GM18507 (cell line): Measurements from ENCODE around the gene MCF2L2.
A peak's percentile ranks its signal among the peaks of the same experiment; 100 is the strongest.
"Not testable (repeated sequence)": the region's sequence is repeated elsewhere in the genome, so short reads cannot be mapped to it uniquely, and the experiment has no call there.

Source experiments
- DNase-seq: peaks from one replicate; pipeline ENCODE4 v3.0.0; 2011; ENCODE audit warnings: low read depth; ENCODE audit not compliant: insufficient read length; ENCODE audit errors: extremely low spot score
- FAIRE-seq: peaks from 2 replicates; lab custom pipeline; 2011; peaks lifted over from hg19 to GRCh38; lab: Jason Lieb, UNC

The MCF2L2 gene

DNA sequence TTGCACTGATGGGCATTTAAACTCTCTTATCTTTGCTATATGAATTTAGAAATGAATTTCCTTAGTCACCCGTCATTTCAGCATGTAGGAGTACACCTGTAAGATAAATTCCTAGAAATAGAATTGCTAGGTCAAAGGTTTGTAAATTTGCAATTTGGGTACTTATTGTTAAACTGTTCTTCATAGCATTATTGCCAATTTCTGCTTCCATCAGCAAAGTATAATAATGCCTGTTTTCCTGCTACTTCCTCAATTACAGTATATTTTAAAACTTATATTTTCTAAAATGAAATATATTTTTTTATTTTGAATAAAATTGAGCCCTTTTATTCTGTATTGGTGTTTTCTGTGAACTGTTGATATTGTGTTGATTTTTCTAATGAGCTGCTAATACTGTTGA is 16.3 kb upstream of the MCF2L2 start:
- DNase-seq (no peak), FAIRE-seq (no peak)

DNA sequence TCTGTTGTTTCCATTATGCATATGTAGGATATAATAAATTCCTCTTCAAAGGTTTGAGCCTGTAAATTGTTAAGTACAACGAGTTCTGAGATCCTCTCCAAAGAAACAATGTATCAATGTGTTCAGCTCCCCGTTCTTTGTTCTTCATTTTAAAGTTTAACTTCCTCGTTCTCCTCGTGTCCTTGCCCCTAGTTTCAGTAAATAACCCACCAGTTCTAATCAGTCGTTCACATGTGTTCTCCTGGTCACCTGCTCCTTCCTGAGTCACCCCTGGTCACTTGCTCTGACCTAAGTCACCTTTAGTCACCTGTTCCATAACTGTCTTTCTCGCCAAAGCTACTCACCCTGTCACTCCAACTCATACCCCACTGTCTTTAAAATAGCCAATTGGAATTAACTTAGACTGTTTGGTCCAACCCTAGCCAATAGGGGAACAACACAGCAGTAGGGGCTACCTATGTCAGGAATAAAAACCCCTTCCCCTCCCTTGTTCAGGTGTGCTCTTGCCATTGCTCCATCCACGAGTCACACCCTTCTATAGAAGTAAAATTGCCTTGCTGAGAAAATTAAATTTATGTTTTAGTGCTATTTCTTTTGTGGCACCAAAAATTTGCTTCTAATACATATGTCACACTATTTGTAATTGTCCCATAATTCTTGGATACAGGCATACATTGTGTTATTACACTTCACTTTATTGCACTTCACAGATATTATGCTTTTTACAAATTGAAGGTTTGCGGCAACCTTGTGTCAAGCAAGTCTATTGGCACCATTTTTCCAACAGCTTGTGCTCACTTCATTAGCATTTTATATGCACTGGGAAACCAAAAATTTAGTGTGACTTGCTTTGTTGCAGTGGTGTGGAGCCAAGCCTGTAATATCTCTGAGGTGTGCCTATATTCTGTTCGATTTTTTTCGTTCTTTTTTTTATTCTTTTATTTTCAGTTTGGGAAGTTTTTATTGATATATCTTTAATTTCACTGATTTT is 15.3 kb upstream of the MCF2L2 start:
- DNase-seq, result no peak
- no peak for FAIRE-seq

DNA sequence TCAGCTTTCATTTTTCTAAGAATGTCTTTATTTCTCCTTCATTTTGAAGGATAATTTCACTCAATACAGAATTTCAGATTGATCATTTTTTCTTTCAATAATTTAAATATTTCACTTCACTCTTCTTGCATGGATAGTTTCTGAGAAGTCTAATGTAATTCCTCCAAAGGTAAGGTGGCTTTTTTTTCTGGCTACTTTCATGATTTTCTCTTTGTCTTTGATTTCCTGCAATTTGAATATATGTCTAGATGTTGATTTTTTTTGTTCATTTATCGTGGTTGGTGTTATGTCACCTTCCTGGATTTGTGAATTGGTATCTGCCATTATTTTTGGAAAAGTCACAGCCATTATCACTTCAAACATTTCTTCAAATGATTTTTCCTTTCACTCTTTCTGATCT is 14.6 kb upstream of the MCF2L2 start:
- FAIRE-seq (no peak), DNase-seq (no peak)

DNA sequence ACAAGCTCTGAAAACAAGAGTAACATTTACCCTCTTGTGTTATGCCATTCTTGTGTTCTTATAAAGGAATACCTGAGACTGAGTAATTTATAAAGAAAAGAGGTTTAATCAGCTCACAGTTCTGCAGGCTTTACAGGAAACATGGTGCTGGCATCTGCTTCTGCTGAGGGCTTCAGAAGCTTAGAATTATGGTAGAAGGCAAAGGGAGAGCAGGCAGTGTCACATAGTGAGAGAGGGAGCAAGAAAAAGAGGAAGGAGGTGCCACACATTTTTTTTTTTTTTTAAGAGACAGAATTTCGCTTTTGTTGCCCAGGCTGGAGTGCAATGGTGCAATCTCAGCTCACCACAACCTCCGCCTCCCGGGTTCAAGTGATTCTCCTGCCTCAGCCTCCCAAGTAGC is 12.1 kb upstream of the MCF2L2 start:
- not testable (repeated sequence) for FAIRE-seq, DNase-seq

DNA sequence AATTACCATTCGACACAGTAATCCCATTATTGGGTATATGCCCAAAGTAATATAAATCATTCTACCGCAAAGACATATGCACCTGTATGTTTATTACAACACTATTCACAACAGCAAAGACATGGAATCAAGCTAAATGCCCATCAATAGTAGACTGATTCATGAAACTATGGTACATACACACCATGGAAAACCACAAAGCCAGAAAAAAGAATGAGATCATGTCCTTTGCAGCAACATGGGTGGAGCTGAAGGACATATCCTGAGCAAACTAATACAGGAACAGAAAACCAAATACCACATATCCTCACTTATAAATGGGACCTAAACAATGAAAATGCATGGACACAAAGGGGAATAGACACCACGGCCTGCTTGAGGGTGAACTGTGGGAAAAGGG is 11.1 kb upstream of the MCF2L2 start:
- DNase-seq, result no peak
- no peak for FAIRE-seq

DNA sequence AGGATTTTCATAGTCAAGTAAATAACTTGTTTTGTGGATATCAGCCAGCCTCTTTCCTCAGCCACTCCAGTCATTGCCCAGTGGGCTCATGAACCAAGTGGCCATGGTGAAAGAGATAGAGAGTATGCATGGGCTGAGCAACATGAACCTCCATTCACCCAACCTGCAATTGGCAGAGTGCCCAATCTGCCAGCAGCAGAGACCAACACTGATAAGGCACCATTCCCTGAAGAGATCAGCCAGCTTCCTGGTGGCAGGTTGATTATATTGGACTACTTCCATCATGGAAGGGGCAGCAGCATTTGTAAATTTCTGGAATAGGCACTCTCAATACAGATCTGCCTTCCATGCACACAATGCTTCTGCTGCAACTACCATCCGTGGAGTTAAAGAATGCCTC is 10.3 kb upstream of the MCF2L2 start:
- FAIRE-seq (no peak), DNase-seq (no peak)

DNA sequence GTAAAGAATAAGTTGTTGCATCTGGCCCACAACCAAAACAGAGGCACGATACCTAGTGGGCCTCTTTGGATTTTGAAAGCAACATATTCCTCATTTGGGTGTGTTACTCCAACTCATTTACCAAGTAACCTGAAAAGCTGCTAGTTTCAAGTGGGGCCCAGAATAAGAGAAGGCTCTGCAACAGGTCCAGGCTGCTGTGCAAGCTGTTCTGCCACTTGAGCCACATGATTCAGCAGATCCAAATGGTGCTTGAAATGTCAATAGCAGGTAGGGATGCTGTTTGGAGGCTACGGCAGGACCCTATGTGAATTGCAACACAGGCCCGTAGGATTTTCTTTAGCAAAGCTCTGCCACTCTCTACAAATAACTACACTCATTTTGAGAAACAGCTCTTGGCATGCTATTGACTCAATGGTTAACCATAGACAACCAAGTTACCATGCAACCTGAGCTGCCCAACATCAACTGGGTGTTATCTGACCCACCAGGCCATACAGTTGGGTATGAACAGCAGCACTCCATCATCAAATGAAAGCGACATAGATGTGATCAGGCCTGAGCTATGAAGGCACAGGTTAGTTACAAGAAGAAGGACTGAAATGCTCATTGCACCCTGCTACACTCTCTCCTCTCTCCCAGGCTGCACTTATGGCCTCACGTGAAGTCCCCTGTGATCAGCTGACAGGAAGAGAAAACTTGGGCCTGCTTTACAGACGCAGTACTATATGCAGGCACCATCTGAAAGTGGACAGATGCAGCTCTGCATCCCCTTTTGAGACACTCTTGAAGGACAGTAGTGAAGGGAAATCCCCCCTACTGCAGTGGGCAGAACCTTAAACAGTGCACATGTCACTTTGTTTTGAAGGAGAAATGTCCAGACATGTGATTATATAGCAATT is 9.5 kb upstream of the MCF2L2 start:
- FAIRE-seq (no peak), DNase-seq (no peak)

DNA sequence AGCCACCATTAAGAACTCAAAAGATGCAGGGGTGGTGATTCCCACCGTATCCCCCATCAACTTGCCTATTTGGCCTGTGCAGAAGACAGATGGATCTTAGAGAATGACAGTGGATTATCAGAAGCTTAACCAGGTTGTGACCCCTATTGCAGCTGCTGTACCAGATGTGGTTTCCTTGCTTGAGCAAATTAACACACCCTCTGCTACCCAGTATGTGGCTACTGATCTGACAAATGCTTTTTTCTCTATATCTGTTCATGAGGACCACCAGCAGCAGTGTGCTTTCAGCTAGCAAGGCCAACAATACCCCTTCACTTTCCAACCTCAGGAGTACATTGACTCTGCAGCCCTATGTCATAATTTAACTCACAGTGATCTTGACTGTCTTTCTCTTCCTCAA is 8.6 kb upstream of the MCF2L2 start:
- DNase-seq, result no peak
- no peak for FAIRE-seq

DNA sequence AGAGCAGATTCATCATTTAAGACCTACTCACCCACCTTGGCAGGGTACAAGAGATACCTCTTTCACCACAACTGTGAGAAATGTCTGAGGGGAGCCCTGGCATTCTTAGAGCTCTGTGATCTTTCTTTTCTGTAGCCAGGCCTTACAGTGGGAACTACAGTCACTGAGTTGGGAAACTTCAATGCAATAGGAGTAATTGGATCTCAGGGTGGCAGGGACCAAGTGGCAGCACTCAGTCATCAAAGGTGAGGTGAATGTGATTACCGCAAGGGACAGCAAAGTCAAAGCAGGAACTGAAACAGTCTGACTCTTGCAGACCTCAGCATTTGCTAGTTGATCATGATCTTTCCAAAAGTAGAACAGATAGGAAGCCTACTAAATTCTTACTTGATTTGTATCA is 7.2 kb upstream of the MCF2L2 start:
- peak; percentile 12 for DNase-seq
- peak; percentile 41 for FAIRE-seq

DNA sequence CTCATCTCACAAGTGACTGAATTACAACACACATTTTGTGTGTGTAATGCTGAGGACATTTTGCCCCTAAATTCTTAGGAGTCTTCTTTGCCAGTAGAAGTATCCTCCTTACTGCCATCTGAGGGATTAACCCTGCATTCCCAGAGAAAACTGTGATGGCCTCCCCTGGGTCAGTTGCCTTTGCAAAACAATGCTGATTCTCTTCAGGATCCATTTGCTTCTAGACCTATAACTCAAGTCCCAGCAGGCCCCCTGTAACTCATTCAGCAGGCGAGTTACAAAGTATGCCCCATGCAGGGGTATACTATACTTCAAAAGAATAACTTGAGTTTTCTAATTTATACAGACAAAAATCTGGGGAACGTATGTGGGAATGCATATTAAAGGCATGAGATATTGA is 6.6 kb upstream of the MCF2L2 start:
- FAIRE-seq (no peak), DNase-seq (no peak)

DNA sequence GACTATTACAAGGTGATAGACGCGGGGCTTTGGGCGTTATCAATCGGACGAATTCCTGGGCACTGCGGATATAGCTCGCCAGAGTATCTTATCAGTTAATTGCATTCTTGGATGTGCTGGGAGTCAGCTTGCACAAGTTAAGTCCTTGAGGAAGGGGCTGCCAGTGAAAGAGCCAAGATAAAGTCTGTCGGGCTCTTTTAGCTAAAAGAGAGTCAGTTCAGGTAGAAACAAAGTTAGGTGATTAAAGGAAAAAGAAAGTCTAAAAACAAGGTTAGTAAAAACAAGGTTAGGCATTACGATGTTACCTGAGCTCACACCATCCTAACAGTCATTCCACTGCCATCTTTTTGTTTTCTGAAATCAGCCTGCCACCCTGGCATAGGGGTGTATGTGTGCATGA is 6.1 kb upstream of the MCF2L2 start:
- FAIRE-seq (no peak), DNase-seq (no peak)

DNA sequence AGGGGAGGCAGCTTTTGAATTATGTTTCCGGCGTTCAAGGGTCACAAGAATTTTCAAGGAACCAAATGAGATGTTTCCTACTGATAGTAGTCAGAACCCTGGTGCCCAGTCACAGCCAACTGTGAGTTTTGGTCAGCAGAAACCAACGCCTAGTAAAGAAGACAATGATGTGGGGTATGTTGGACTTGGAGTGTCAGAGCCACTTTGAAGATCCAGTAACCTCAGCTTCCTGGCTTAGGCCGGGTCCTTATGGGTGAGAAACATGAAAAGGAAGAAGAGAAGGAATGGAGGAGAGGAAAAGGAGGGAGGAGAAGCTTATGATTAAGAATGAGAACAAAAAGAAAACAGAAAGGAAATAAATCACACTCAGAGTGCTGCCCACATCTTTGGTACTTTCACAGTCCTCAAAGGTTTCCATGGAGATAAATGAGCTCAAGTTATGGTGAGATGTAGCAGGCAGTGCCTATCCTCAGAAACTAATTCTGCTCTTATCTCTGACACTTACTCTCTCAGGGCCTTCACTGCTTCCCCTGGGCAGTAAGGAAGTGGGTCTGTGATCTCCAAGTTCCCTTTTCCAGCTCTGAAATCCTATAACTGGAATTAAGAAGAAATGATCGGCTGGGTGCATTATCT is 2.0 kb upstream of the MCF2L2 start:
- no peak for DNase-seq
- FAIRE-seq, result no peak

DNA sequence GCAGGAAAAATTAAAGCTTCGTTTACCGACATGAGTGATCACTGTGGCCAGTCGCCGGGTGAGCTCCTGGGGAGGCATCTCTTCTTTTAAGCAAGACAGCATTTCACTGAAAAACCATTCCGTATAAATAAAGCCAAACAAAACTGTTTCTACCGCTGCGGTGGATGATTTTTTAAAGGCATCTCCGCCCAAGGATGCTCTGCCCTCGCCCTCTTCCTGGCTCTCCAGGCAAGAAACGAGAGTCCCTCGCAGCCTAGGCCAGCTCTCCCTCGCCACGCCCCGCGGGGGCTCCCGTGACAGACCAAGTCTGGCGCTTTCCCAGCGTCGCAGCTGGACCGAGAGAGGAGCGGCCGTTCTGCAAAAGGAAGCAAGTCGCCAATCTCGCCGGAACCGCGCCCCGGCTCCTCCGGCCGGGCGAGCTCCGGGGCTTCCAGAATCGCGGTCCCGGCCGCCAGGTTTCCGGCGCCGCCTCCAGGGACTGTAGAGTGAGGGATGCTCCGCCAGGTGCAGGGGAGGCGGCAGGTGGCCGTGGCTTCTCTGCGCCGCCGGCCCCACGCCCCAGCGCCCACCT is 458 bp downstream of the MCF2L2 start:
- no peak for FAIRE-seq
- DNase-seq, result peak; percentile 5

DNA sequence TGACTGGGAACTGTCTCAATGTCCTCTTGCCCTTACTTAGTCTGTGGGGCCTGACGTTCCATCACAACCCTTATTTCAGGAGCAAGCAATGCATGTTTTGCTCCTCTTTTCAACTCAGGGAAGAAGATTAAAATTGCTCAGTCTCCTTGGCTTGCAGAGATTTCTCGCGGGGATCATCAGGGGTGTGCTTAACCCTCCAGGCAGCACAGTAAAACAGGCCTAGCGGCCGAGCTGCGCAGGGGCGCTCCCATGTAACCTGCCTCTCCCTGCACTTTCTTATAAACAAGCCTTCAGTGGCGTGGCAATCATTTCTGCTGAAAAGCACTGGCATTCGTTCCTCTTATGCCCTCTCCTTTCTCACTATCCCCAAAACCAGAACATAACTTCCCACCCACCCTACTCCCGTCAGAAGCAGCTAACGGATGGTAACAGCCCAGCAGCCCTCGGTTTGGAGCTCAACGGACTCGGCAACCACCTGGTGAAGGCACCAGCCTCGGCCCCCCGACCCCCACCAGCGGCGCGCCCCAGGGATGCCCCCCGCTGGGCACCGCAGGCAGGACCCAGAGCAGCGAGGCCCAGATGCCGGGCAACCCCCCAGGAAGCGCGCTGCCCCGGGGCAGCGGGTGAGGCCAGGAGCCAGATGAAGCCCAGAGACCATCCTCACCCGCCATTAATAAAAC is 1.1 kb downstream of the MCF2L2 start:
- FAIRE-seq, result no peak
- no peak for DNase-seq

DNA sequence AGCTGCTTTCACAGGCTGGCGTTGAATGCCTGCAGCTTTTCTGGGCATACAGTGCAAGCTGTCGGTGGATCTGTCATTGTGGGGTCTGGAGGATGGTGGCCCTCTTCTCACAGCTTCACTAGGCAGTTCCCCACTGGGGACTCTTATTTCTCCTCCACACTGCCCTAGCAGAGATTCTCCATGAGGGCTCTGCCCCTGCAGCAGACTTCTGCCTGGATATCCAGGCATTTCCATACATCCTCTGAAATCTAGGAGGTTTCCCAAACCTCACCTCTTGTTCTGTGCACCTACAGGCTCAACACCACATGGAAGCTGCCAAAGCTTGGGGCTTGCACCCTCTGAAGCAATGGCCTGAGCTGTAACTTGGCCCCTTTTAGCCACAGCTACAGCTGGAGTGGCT is 9.6 kb downstream of the MCF2L2 start:
- not testable (repeated sequence) for DNase-seq, FAIRE-seq

DNA sequence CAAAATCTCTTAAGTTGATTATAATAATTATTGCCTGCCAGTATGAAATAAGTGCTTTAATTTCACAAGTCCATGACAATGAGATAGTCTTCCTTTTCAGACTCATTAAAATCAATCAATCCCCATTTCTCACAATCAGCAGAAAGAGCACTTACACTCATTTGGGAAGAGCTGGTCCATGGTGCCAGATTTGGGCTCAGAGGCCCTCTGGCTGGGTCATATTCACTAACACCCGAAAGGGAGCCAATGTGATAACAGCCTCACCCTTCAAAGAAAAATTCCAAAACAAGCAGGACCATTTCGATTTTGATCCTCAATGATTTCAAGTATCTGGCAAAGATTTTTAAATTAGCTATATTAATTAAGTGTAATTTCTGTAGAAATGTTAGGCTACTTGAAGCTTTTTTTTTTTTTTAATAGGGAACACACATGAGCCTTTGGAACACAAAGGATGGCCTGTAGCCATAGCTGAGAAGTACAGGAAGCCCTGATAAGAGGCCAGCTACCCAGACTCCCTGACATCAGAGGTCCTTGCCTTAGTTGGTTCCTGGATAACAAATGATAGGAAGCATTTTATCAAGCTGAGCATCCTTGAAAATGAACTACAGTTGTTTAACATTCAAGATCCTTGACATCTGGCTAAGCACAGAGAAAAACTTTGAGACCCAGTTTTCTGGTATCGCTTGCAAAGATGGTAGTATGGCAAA is 17.1 kb downstream of the MCF2L2 start:
- DNase-seq (no peak), FAIRE-seq (no peak)

DNA sequence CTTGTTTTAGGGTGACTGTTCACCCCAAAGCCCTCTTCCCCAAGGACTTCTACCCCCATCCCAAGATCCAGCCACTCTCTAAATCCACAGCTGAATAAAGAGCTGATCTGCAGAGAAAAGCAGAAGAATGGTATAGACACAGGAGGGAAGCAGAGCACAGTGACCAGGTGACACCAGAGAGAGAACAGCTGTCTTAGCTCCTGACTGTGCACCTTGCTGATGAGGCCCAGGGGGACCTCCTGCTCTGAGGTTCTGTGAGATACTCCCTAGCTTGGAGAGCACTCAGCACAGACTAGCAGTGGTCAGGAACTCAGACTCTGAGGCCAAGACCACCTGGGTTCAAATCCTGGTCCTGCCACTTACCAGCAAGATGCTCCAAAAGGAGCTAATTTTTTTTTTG is 17.7 kb downstream of the MCF2L2 start:
- no peak for FAIRE-seq

DNA sequence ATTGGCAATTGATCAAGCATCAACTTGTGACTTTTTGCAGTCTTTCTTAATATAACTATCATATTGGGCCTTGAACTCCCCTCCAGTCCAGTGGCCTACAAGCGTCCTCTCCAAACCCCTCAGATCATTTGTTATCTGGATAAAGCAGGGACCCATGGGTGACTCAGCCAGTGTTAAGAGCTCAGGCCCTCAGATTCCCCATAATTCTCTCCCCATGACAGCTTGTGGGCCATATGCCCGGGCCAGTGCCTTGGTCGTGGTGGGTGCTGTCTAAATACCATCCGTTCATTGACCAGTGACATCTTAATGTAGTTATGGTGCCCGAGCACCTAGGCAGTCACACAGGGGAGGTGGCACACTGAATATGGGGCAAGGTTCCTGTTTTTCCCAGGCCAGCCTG is 18.1 kb downstream of the MCF2L2 start:
- FAIRE-seq, result no peak
- no peak for DNase-seq

More for the DNA sequence above, 17.7 kb downstream of the MCF2L2 start:
- no peak for DNase-seq

DNA sequence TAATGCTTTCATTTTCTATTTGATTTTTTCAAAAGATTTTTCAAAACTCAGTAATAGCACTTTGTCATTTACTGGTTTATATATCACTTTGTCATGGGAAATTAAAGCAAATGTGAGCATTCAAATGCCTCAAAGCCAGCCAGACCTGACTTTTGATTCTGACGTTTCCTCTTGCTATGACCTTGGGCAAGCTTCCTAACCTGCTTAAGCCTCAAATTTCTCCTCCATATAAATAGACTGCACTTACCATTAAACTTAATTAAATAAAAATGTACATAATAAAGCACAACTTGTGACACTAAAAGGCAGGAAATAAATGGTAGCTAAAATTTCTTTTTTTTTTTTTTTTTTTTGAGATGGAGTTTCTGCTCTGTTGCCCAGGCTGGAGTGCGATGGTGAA is 19.2 kb downstream of the MCF2L2 start:
- no peak for DNase-seq
- FAIRE-seq, result no peak
